Neural progenitor cell (in vitro differentiated cells): ENCODE measurements around the gene PDZRN4. TPM values are rescaled to one million over a fixed set of nuclear protein-coding genes. Genes with fewer than 3 reads are reported as not detected.

Experiments used
- DNase-seq: peaks from one replicate; pipeline ENCODE4 v3.0.0-alpha.2; 2016; ENCODE audit warnings: low spot score
- H2AFZ ChIP-seq: fragments of 200-600 bp; sonication (generic); replicated peaks from 2 replicates; pipeline ENCODE4 v1.6.1; 2016; ENCODE audit warnings: antibody characterized with exemption
- H3F3A ChIP-seq: fragments of 200-600 bp; sonication (generic); 2 replicates; pipeline ENCODE4 v1.6.1; 2016; ENCODE audit warnings: antibody characterized with exemption, low read depth
- H3K27ac ChIP-seq: fragments of 200-600 bp; sonication (generic); 2 replicates; pipeline ENCODE4 v1.5.1; 2016; ENCODE audit warnings: mild to moderate bottlenecking
- H3K27me3 ChIP-seq: fragments of 200-600 bp; sonication (generic); 2 replicates; pipeline ENCODE4 v1.6.1; 2016; ENCODE audit warnings: mild to moderate bottlenecking, moderate library complexity
- H3K36me3 ChIP-seq: fragments of 200-600 bp; sonication (generic); 2 replicates; pipeline ENCODE4 v1.5.1; 2016
- H3K4me1 ChIP-seq: fragments of 200-600 bp; sonication (generic); 2 replicates; pipeline ENCODE4 v1.6.1; 2016; ENCODE audit warnings: mixed run types
- H3K4me2 ChIP-seq: fragments of 200-600 bp; sonication (generic); 2 replicates; pipeline ENCODE4 v1.6.1; 2016
- H3K4me3 ChIP-seq: fragments of 200-600 bp; sonication (generic); 2 replicates; pipeline ENCODE4 v1.5.1; 2016
- H3K79me2 ChIP-seq: fragments of 200-600 bp; sonication (generic); 2 replicates; pipeline ENCODE4 v1.6.1; 2016; ENCODE audit warnings: low read depth
- H3K9ac ChIP-seq: fragments of 200-600 bp; sonication (generic); 2 replicates; pipeline ENCODE4 v1.6.1; 2016
- H3K9me3 ChIP-seq: fragments of 200-600 bp; sonication (generic); 2 replicates; pipeline ENCODE4 v1.5.1; 2016; ENCODE audit warnings: low read depth
- H4K20me1 ChIP-seq: fragments of 200-600 bp; sonication (generic); 2 replicates; pipeline ENCODE4 v1.6.1; 2016; ENCODE audit warnings: low read depth
- H3K27ac Mint-ChIP-seq: 3 replicates; pipeline ENCODE4 v1.8.0; 2021; ENCODE audit warnings: mixed read lengths
- H3K27me3 Mint-ChIP-seq: 2 replicates; pipeline ENCODE4 v1.8.0; 2022; ENCODE audit warnings: low read depth, mild to moderate bottlenecking, inconsistent platforms, moderate library complexity, mixed read lengths; ENCODE audit not compliant: insufficient read depth
- H3K36me3 Mint-ChIP-seq: 3 replicates; pipeline ENCODE4 v1.8.0; 2021; ENCODE audit warnings: mixed read lengths
- H3K4me1 Mint-ChIP-seq: 3 replicates; pipeline ENCODE4 v1.8.0; 2021; ENCODE audit warnings: mixed read lengths
- H3K4me3 Mint-ChIP-seq: 3 replicates; pipeline ENCODE4 v1.8.0; 2021; ENCODE audit warnings: mild to moderate bottlenecking, moderate library complexity, mixed read lengths
- H3K9me3 Mint-ChIP-seq: 3 replicates; pipeline ENCODE4 v1.8.0; 2020; ENCODE audit warnings: mixed read lengths
- EZH2 ChIP-seq: fragments of 200-600 bp; sonication (generic); IDR thresholded peaks from 2 replicates; pipeline ENCODE4 v1.6.1; 2017; ENCODE audit warnings: antibody characterized with exemption, mild to moderate bottlenecking, moderate library complexity
- EZH2phosphoT487 ChIP-seq: fragments of 200-600 bp; sonication (generic); IDR thresholded peaks from 2 replicates; pipeline ENCODE4 v1.6.1; 2017; ENCODE audit warnings: antibody characterized with exemption
- total RNA-seq: library from RNA; depleted of rRNA; stranded (reverse); fragments of >200 nt; gene quantifications from 2 replicates; pipeline ENCODE4 v1.2.3, GENCODE V29; 2015; ENCODE audit warnings: low replicate concordance
- TF ChIP-seq, protein P1 (sequence below): fragments of 200-600 bp; sonication (generic); IDR thresholded peaks from 2 replicates; pipeline ENCODE4 v1.5.1; 2017; ENCODE audit warnings: antibody characterized with exemption, mild to moderate bottlenecking

PDZRN4 gene
- total RNA-seq, 1 donor from 2014 or later, result 0.06 TPM

- no peak overlapping the region for H3K27ac Mint-ChIP-seq
- Histone ChIP-seq H3K4me3 (no peak overlapping the region), H3K9ac (no peak overlapping the region), H3K27ac (no peak overlapping the region), H3K4me1 (peaks cover 30% of the 10 kb centered on the region), H3K79me2 (no peaks in the 10 kb centered on the region), H3K27me3 (no peaks in the 10 kb centered on the region), H3K36me3 (no peaks in the 10 kb centered on the region), H4K20me1 (no peaks in the 10 kb centered on the region), H2AFZ (no peak overlapping the region), H3F3A (no peaks in the 10 kb centered on the region), H3K4me2 (peak overlapping the region; percentile 8), H3K9me3 (no peaks in the 10 kb centered on the region)
- H3K4me3 Mint-ChIP-seq, result no peak overlapping the region
- H3K36me3 Mint-ChIP-seq, result peaks cover 4% of the 10 kb centered on the region
- peaks cover 6% of the 10 kb centered on the region for H3K9me3 Mint-ChIP-seq
- no peak for DNase-seq
- TF ChIP-seq EZH2phosphoT487 (no peak), EZH2 (no peak)
- TF ChIP-seq, protein P1, sequence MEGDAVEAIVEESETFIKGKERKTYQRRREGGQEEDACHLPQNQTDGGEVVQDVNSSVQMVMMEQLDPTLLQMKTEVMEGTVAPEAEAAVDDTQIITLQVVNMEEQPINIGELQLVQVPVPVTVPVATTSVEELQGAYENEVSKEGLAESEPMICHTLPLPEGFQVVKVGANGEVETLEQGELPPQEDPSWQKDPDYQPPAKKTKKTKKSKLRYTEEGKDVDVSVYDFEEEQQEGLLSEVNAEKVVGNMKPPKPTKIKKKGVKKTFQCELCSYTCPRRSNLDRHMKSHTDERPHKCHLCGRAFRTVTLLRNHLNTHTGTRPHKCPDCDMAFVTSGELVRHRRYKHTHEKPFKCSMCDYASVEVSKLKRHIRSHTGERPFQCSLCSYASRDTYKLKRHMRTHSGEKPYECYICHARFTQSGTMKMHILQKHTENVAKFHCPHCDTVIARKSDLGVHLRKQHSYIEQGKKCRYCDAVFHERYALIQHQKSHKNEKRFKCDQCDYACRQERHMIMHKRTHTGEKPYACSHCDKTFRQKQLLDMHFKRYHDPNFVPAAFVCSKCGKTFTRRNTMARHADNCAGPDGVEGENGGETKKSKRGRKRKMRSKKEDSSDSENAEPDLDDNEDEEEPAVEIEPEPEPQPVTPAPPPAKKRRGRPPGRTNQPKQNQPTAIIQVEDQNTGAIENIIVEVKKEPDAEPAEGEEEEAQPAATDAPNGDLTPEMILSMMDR, result no peak
- peaks cover 4% of the 10 kb centered on the region for H3K4me1 Mint-ChIP-seq
- no peaks in the 10 kb centered on the region for H3K27me3 Mint-ChIP-seq
Measured at GRCh38 chr12:41604830-41605229, 416.7 kb downstream of the PDZRN4 start.

GRCh38 chr12:41605545-41606305, 417.6 kb downstream of the PDZRN4 start:
- Histone ChIP-seq H3K27me3 (no peaks in the 10 kb centered on the region), H3K36me3 (no peaks in the 10 kb centered on the region), H3K4me1 (peaks cover 30% of the 10 kb centered on the region), H3F3A (no peaks in the 10 kb centered on the region), H4K20me1 (no peaks in the 10 kb centered on the region), H3K4me2 (peak overlapping the region; percentile 45), H2AFZ (no peak overlapping the region), H3K4me3 (no peak overlapping the region), H3K27ac (no peak overlapping the region), H3K79me2 (no peaks in the 10 kb centered on the region), H3K9ac (no peak overlapping the region), H3K9me3 (no peaks in the 10 kb centered on the region)
- TF ChIP-seq, protein P1, result no peak
- TF ChIP-seq EZH2phosphoT487, result no peak
- no peak for TF ChIP-seq EZH2
- Mint-ChIP-seq H3K36me3 (peaks cover 4% of the 10 kb centered on the region), H3K4me3 (no peak overlapping the region), H3K27me3 (peaks cover under 1% of the 10 kb centered on the region), H3K4me1 (peaks cover 6% of the 10 kb centered on the region), H3K27ac (no peak overlapping the region), H3K9me3 (peaks cover 6% of the 10 kb centered on the region)
- no peak for DNase-seq

DNA sequence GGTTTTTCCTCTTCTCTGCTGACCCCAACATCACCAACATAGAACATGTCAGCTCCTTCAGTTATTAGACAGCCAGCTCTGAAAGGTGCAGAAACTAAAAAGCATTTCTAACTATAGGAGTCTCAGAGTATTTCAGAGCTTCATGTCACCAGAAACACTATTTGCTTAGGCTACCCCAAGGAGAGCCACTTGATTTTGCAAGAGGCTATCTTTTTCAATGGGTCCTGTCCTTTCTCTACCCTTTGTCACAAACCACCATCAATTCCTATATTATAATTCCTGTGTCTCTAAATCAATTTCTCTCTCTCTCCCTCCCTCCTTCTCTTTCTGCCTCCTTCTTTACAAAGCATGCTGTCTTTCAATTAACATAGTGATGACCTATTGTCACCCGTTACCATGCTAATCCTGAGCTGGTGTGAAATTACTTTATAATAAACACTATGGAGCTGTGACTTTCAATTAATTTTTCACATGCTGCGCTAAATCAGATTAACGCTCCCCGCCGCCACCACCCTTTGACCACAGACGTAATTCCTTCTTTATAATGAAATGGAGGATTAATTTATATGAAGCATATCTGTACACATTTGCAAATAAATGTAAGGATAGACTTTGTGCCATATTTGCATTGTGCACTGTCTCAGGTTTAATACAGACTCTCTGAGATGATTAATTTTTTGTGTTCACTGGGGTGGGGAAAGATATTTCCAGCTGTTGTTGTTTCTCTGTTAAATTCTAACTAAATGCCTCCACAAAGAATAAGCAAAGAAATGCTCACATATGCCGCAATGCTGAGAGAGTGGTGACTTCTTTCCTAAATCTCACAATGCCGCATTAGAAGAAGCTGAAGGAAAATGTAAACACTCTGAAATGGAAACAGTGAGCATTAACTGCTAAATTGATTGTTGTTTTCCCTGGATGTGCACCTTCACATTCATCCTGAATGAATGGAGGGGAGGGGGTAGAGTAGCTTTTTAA, 418.6 kb downstream of the PDZRN4 start:
- no peaks in the 10 kb centered on the region for H3K9me3 ChIP-seq
- no peak overlapping the region for H3K4me3 Mint-ChIP-seq
- H3K9me3 Mint-ChIP-seq, result peaks cover 11% of the 10 kb centered on the region
- H3K27ac Mint-ChIP-seq, result no peak overlapping the region
- peaks cover 30% of the 10 kb centered on the region for H3K4me1 ChIP-seq
- H3K4me3 ChIP-seq, result no peak overlapping the region
- DNase-seq, result no peak
- no peaks in the 10 kb centered on the region for H3K27me3 ChIP-seq
- H3K4me2 ChIP-seq, result peak overlapping the region; percentile 45
- no peak overlapping the region for H3K9ac ChIP-seq
- H3K36me3 Mint-ChIP-seq, result peaks cover 6% of the 10 kb centered on the region
- TF ChIP-seq EZH2 (no peak), EZH2phosphoT487 (no peak)
- TF ChIP-seq, protein P1, result no peak
- no peak overlapping the region for H2AFZ ChIP-seq
- no peaks in the 10 kb centered on the region for H4K20me1 ChIP-seq
- no peaks in the 10 kb centered on the region for H3F3A ChIP-seq
- no peak overlapping the region for H3K27ac ChIP-seq
- no peaks in the 10 kb centered on the region for H3K79me2 ChIP-seq
- H3K36me3 ChIP-seq, result no peaks in the 10 kb centered on the region
- peaks cover 6% of the 10 kb centered on the region for H3K4me1 Mint-ChIP-seq
- peaks cover 3% of the 10 kb centered on the region for H3K27me3 Mint-ChIP-seq
